Measurements from ENCODE around the gene TRPM4. TPM values are rescaled to one million over a fixed set of nuclear protein-coding genes. Genes with fewer than 3 reads are reported as not detected.
"Not testable (repeated sequence)": the region's sequence is repeated elsewhere in the genome, so short reads cannot be mapped to it uniquely, and the experiment has no call there.

The TRPM4 gene
- polyA plus RNA-seq, 6 donors from 2014 or later, result 0.45 TPM; not detected in 5

- ATAC-seq (ENCODE audit: low read depth in 2 of 2), result no peak
- H3K4me1 Mint-ChIP-seq, result peaks cover 10 to 17% (median 15%) of the 10 kb centered on the region in 3 donors
- peaks cover 0 to 2% (median 0%) of the 10 kb centered on the region in 7 donors for H3K9me3 Mint-ChIP-seq
- no peaks in the 10 kb centered on the region for H3K36me3 Mint-ChIP-seq
- no peak overlapping the region for H3K27ac Mint-ChIP-seq
- DNase-seq, result no peak
- peaks cover 0 to 5% (median 0%) of the 10 kb centered on the region in 3 donors for H3K27me3 Mint-ChIP-seq
- H3K4me3 Mint-ChIP-seq, result no peak overlapping the region
Measured at GRCh38 chr19:49216071-49216470, 58.5 kb downstream of the TRPM4 start.

- Mint-ChIP-seq H3K27ac (no peak overlapping the region), H3K9me3 (peaks cover 0 to 2% (median 0%) of the 10 kb centered on the region in 7 donors), H3K4me1 (peaks cover 0 to 5% (median 3%) of the 10 kb centered on the region in 3 donors), H3K4me3 (no peak overlapping the region), H3K36me3 (no peaks in the 10 kb centered on the region), H3K27me3 (peaks cover 0 to 2% (median 0%) of the 10 kb centered on the region in 3 donors)
- no peak for ATAC-seq (ENCODE audit: low read depth in 2 of 2)
- DNase-seq, result no peak
Measured at GRCh38 chr19:49217382-49217781, 59.8 kb downstream of the TRPM4 start.

GRCh38 chr19:49222011-49222410, 64.4 kb downstream of the TRPM4 start:
- peaks cover 0 to 11% (median 5%) of the 10 kb centered on the region in 3 donors for H3K27me3 Mint-ChIP-seq
- H3K36me3 Mint-ChIP-seq, result no peaks in the 10 kb centered on the region
- H3K4me3 Mint-ChIP-seq, result no peak overlapping the region
- DNase-seq, result no peak
- peaks cover 6 to 18% (median 8%) of the 10 kb centered on the region in 3 donors for H3K4me1 Mint-ChIP-seq
- H3K27ac Mint-ChIP-seq, result no peak overlapping the region
- no peak for ATAC-seq (ENCODE audit: low read depth in 2 of 2)
- no peaks in the 10 kb centered on the region for H3K9me3 Mint-ChIP-seq

GRCh38 chr19:49222528-49222927, 64.9 kb downstream of the TRPM4 start:
- ATAC-seq (ENCODE audit: low read depth in 2 of 2) (no peak), DNase-seq (no peak)
- H3K36me3 Mint-ChIP-seq, result no peaks in the 10 kb centered on the region
- peaks cover 6 to 18% (median 8%) of the 10 kb centered on the region in 3 donors for H3K4me1 Mint-ChIP-seq
- H3K27me3 Mint-ChIP-seq, result peaks cover 0 to 11% (median 5%) of the 10 kb centered on the region in 3 donors
- H3K4me3 Mint-ChIP-seq, result peak overlapping the region in 1 of 8 donors; percentile 41
- no peaks in the 10 kb centered on the region for H3K9me3 Mint-ChIP-seq
- no peak overlapping the region for H3K27ac Mint-ChIP-seq

- peak overlapping the region in 2 of 6 donors; percentile 20 to 42 for H3K27ac Mint-ChIP-seq
Measured at GRCh38 chr19:49223472-49223871, 65.9 kb downstream of the TRPM4 start.

GRCh38 chr19:49224441-49224840, 66.8 kb downstream of the TRPM4 start:
- not testable (repeated sequence) for ATAC-seq (ENCODE audit: low read depth in 2 of 2); H3K4me3 Mint-ChIP-seq; H3K36me3 Mint-ChIP-seq; DNase-seq; H3K27ac Mint-ChIP-seq; H3K9me3 Mint-ChIP-seq
- Mint-ChIP-seq H3K27me3 (peaks cover 0 to 11% (median 5%) of the 10 kb centered on the region in 3 donors), H3K4me1 (peaks cover 6 to 18% (median 8%) of the 10 kb centered on the region in 3 donors)

More at GRCh38 chr19:49223472-49223871, 65.9 kb downstream of the TRPM4 start:
- no peak for ATAC-seq (ENCODE audit: low read depth in 2 of 2)
- DNase-seq, result no peak
- peaks cover 0 to 11% (median 5%) of the 10 kb centered on the region in 3 donors for H3K27me3 Mint-ChIP-seq
- peak overlapping the region in 1 of 8 donors; percentile 19 for H3K4me3 Mint-ChIP-seq
- H3K36me3 Mint-ChIP-seq, result no peaks in the 10 kb centered on the region
- no peaks in the 10 kb centered on the region for H3K9me3 Mint-ChIP-seq
- peaks cover 6 to 18% (median 8%) of the 10 kb centered on the region in 3 donors for H3K4me1 Mint-ChIP-seq

- Mint-ChIP-seq H3K4me1 (peaks cover 6 to 18% (median 8%) of the 10 kb centered on the region in 3 donors), H3K36me3 (no peaks in the 10 kb centered on the region), H3K9me3 (no peaks in the 10 kb centered on the region), H3K4me3 (no peak overlapping the region), H3K27ac (no peak overlapping the region), H3K27me3 (peaks cover 0 to 11% (median 5%) of the 10 kb centered on the region in 3 donors)
- ATAC-seq (ENCODE audit: low read depth in 2 of 2) (peak; percentile 49 to 51), DNase-seq (peak; percentile 15)
Measured at GRCh38 chr19:49224879-49225278, 67.3 kb downstream of the TRPM4 start.

GRCh38 chr19:49229416-49229815, 71.8 kb downstream of the TRPM4 start:
- DNase-seq, result no peak
- peaks cover 3 to 9% (median 5%) of the 10 kb centered on the region in 3 donors for H3K27me3 Mint-ChIP-seq
- H3K36me3 Mint-ChIP-seq, result no peaks in the 10 kb centered on the region
- no peak for ATAC-seq (ENCODE audit: low read depth in 2 of 2)
- H3K4me3 Mint-ChIP-seq, result no peak overlapping the region
- H3K27ac Mint-ChIP-seq, result no peak overlapping the region
- H3K9me3 Mint-ChIP-seq, result no peaks in the 10 kb centered on the region
- peaks cover 12 to 27% (median 23%) of the 10 kb centered on the region in 3 donors for H3K4me1 Mint-ChIP-seq

- Mint-ChIP-seq H3K27ac (no peak overlapping the region), H3K4me1 (peaks cover 6 to 15% (median 15%) of the 10 kb centered on the region in 3 donors), H3K9me3 (no peaks in the 10 kb centered on the region), H3K27me3 (peaks cover 0 to 11% (median 11%) of the 10 kb centered on the region in 3 donors), H3K36me3 (no peaks in the 10 kb centered on the region), H3K4me3 (peak overlapping the region in 2 of 8 donors; percentile 2 to 40)
- ATAC-seq (ENCODE audit: low read depth in 2 of 2) (no peak), DNase-seq (no peak)
Measured at GRCh38 chr19:49231389-49231788, 73.8 kb downstream of the TRPM4 start.

GRCh38 chr19:49231804-49232203, 74.2 kb downstream of the TRPM4 start:
- H3K27me3 Mint-ChIP-seq, result peaks cover 0 to 11% (median 11%) of the 10 kb centered on the region in 3 donors
- ATAC-seq (ENCODE audit: low read depth in 2 of 2) (peak; percentile 63 to 77), DNase-seq (no peak)
- no peak overlapping the region for H3K27ac Mint-ChIP-seq
- peak overlapping the region in 2 of 8 donors; percentile 2 to 40 for H3K4me3 Mint-ChIP-seq
- H3K36me3 Mint-ChIP-seq, result no peaks in the 10 kb centered on the region
- no peaks in the 10 kb centered on the region for H3K9me3 Mint-ChIP-seq
- peaks cover 6 to 14% (median 13%) of the 10 kb centered on the region in 3 donors for H3K4me1 Mint-ChIP-seq

- peak overlapping the region in 1 of 8 donors; percentile 13 for H3K4me3 Mint-ChIP-seq
- no peaks in the 10 kb centered on the region for H3K36me3 Mint-ChIP-seq
- peak overlapping the region in 2 of 6 donors; percentile 78 to 88 for H3K27ac Mint-ChIP-seq
- no peaks in the 10 kb centered on the region for H3K9me3 Mint-ChIP-seq
- peaks cover 6 to 12% (median 11%) of the 10 kb centered on the region in 3 donors for H3K27me3 Mint-ChIP-seq
- H3K4me1 Mint-ChIP-seq, result peaks cover 6 to 14% (median 13%) of the 10 kb centered on the region in 3 donors
- ATAC-seq (ENCODE audit: low read depth in 2 of 2), result no peak
- no peak for DNase-seq
Measured at GRCh38 chr19:49233163-49233562, 75.6 kb downstream of the TRPM4 start.

- Mint-ChIP-seq H3K36me3 (no peaks in the 10 kb centered on the region), H3K9me3 (no peaks in the 10 kb centered on the region), H3K27ac (peak overlapping the region in 1 of 6 donors; percentile 38), H3K4me3 (no peak overlapping the region), H3K4me1 (no peaks in the 10 kb centered on the region), H3K27me3 (peaks cover 8 to 26% (median 21%) of the 10 kb centered on the region in 3 donors)
- DNase-seq (no peak), ATAC-seq (ENCODE audit: low read depth in 2 of 2) (no peak)
Measured at GRCh38 chr19:49241769-49242168, 84.2 kb downstream of the TRPM4 start.

- Mint-ChIP-seq H3K4me1 (no peaks in the 10 kb centered on the region), H3K27ac (no peak overlapping the region), H3K4me3 (no peak overlapping the region), H3K36me3 (no peaks in the 10 kb centered on the region), H3K9me3 (no peaks in the 10 kb centered on the region), H3K27me3 (peaks cover 8 to 25% (median 16%) of the 10 kb centered on the region in 3 donors)
- DNase-seq, result no peak
- no peak for ATAC-seq (ENCODE audit: low read depth in 2 of 2)
Measured at GRCh38 chr19:49243129-49243528, 85.5 kb downstream of the TRPM4 start.

GRCh38 chr19:49243726-49244125, 86.1 kb downstream of the TRPM4 start:
- no peaks in the 10 kb centered on the region for H3K9me3 Mint-ChIP-seq
- peaks cover 8 to 19% (median 12%) of the 10 kb centered on the region in 3 donors for H3K27me3 Mint-ChIP-seq
- no peaks in the 10 kb centered on the region for H3K36me3 Mint-ChIP-seq
- no peak for DNase-seq
- no peak overlapping the region for H3K4me3 Mint-ChIP-seq
- no peak for ATAC-seq (ENCODE audit: low read depth in 2 of 2)
- H3K27ac Mint-ChIP-seq, result no peak overlapping the region
- H3K4me1 Mint-ChIP-seq, result no peaks in the 10 kb centered on the region
